Osteoblast (primary cell): Measurements from ENCODE around the gene SMOC1. TPM values are rescaled to one million over a fixed set of nuclear protein-coding genes. Genes with fewer than 3 reads are reported as not detected.

Source experiments
- DNase-seq: peaks from one replicate; pipeline ENCODE4 v3.0.0; 2011; ENCODE audit warnings: low spot score, mixed read lengths; ENCODE audit not compliant: insufficient read length; ENCODE audit errors: missing footprints
- H2AFZ ChIP-seq: 2 replicates; pipeline ENCODE4 v1.6.0; 2011; ENCODE audit warnings: mild to moderate bottlenecking, low read length
- H3K27ac ChIP-seq: 2 replicates; pipeline ENCODE4 v1.5.1; 2011; ENCODE audit warnings: mild to moderate bottlenecking, low read depth, low read length, moderate library complexity
- H3K27me3 ChIP-seq: 2 replicates; pipeline ENCODE4 v1.6.0; 2012; ENCODE audit warnings: mild to moderate bottlenecking, control low read depth, inconsistent platforms, low read length, moderate library complexity; ENCODE audit not compliant: insufficient read depth
- H3K36me3 ChIP-seq: 2 replicates; pipeline ENCODE4 v1.5.1; 2011; ENCODE audit warnings: mild to moderate bottlenecking, low read length, control low read depth, moderate library complexity; ENCODE audit not compliant: insufficient read depth
- H3K4me1 ChIP-seq: 2 replicates; pipeline ENCODE4 v1.5.1; 2011; ENCODE audit warnings: mild to moderate bottlenecking, low read length, control low read depth, moderate library complexity; ENCODE audit not compliant: insufficient read depth
- H3K4me2 ChIP-seq: 2 replicates; pipeline ENCODE4 v1.6.0; 2011; ENCODE audit warnings: mild to moderate bottlenecking, low read length; ENCODE audit not compliant: insufficient read depth
- H3K4me3 ChIP-seq: fragments of 200-600 bp; sonication (generic); 3 replicates; pipeline ENCODE4 v1.5.1; 2012; ENCODE audit warnings: mild to moderate bottlenecking, low read length, inconsistent platforms; ENCODE audit not compliant: insufficient read depth
- H3K79me2 ChIP-seq: 2 replicates; pipeline ENCODE4 v1.6.0; 2012; ENCODE audit warnings: mild to moderate bottlenecking, low read length, control low read depth, inconsistent platforms; ENCODE audit not compliant: insufficient read depth
- H3K9me3 ChIP-seq: 2 replicates; pipeline ENCODE4 v1.5.1; 2011; ENCODE audit warnings: low read depth, low read length, control low read depth
- H4K20me1 ChIP-seq: 2 replicates; pipeline ENCODE4 v1.6.0; 2012; ENCODE audit warnings: mild to moderate bottlenecking, low read length, control low read depth; ENCODE audit not compliant: insufficient read depth
- CTCF ChIP-seq: IDR thresholded peaks from 2 replicates; pipeline ENCODE4 v1.5.1; 2011; ENCODE audit warnings: mild to moderate bottlenecking, low read depth, low read length, moderate library complexity; ENCODE audit errors: extremely low read depth
- total RNA-seq: library from RNA; depleted of rRNA; stranded (reverse); fragments of >200 nt; gene quantifications from 2 replicates; pipeline ENCODE4 v1.2.3, GENCODE V29; 2012

The SMOC1 gene
- total RNA-seq, 1 donor, result 25.7 TPM

GRCh38 chr14:69980457-69981425 is 101.5 kb downstream of the SMOC1 start:
- H3K27ac ChIP-seq, result no peak overlapping the region
- H3K79me2 ChIP-seq, result no peaks in the 10 kb centered on the region
- H3K27me3 ChIP-seq, result no peaks in the 10 kb centered on the region
- no peaks in the 10 kb centered on the region for H3K9me3 ChIP-seq
- H2AFZ ChIP-seq, result no peak overlapping the region
- no peak for DNase-seq
- no peaks in the 10 kb centered on the region for H4K20me1 ChIP-seq
- H3K36me3 ChIP-seq, result no peaks in the 10 kb centered on the region
- no peak for TF ChIP-seq CTCF
- peaks cover 7% of the 10 kb centered on the region for H3K4me1 ChIP-seq
- no peak overlapping the region for H3K4me3 ChIP-seq
- H3K4me2 ChIP-seq, result no peak overlapping the region

- no peak for TF ChIP-seq CTCF
- H3K36me3 ChIP-seq, result no peaks in the 10 kb centered on the region
- H3K79me2 ChIP-seq, result no peaks in the 10 kb centered on the region
- no peak for DNase-seq
- H3K9me3 ChIP-seq, result no peaks in the 10 kb centered on the region
- no peak overlapping the region for H3K4me3 ChIP-seq
- no peak overlapping the region for H3K4me2 ChIP-seq
- H4K20me1 ChIP-seq, result no peaks in the 10 kb centered on the region
- no peaks in the 10 kb centered on the region for H3K27me3 ChIP-seq
- peaks cover 7% of the 10 kb centered on the region for H3K4me1 ChIP-seq
- no peak overlapping the region for H2AFZ ChIP-seq
- no peak overlapping the region for H3K27ac ChIP-seq
These were observed 103.1 kb downstream of the SMOC1 start for GRCh38 chr14:69982220-69982839.

- TF ChIP-seq CTCF, result no peak
These were observed 103.7 kb downstream of the SMOC1 start for GRCh38 chr14:69982886-69983285.

GRCh38 chr14:69983317-69983716 is 104.1 kb downstream of the SMOC1 start:
- no peak overlapping the region for H3K4me3 ChIP-seq
- no peak overlapping the region for H3K4me2 ChIP-seq
- DNase-seq, result no peak
- H3K9me3 ChIP-seq, result no peaks in the 10 kb centered on the region
- no peaks in the 10 kb centered on the region for H3K79me2 ChIP-seq
- H3K4me1 ChIP-seq, result peaks cover 7% of the 10 kb centered on the region
- H3K27me3 ChIP-seq, result no peaks in the 10 kb centered on the region
- TF ChIP-seq CTCF, result no peak
- no peaks in the 10 kb centered on the region for H3K36me3 ChIP-seq
- no peak overlapping the region for H3K27ac ChIP-seq
- no peaks in the 10 kb centered on the region for H4K20me1 ChIP-seq
- no peak overlapping the region for H2AFZ ChIP-seq

More at GRCh38 chr14:69982886-69983285, 103.7 kb downstream of the SMOC1 start:
- no peak overlapping the region for H2AFZ ChIP-seq
- no peaks in the 10 kb centered on the region for H3K36me3 ChIP-seq
- no peaks in the 10 kb centered on the region for H3K79me2 ChIP-seq
- H4K20me1 ChIP-seq, result no peaks in the 10 kb centered on the region
- H3K4me1 ChIP-seq, result peaks cover 7% of the 10 kb centered on the region
- no peak overlapping the region for H3K4me3 ChIP-seq
- no peak overlapping the region for H3K4me2 ChIP-seq
- no peaks in the 10 kb centered on the region for H3K9me3 ChIP-seq
- no peak overlapping the region for H3K27ac ChIP-seq
- DNase-seq, result no peak
- H3K27me3 ChIP-seq, result no peaks in the 10 kb centered on the region
